ENCODE data around the gene RIPK4. TPM values are rescaled to one million over a fixed set of nuclear protein-coding genes. Genes with fewer than 3 reads are reported as not detected.
"Not testable (repeated sequence)": the region's sequence is repeated elsewhere in the genome, so short reads cannot be mapped to it uniquely, and the experiment has no call there.

The RIPK4 gene
- total RNA-seq, 4 donors from 2014 or later: 4.4 to 20.5 (median 10.6) TPM

- DNase-seq: no peak
- Histone ChIP-seq H3K4me3 (no peak overlapping the region), H3K36me3 (no peaks in the 10 kb centered on the region), H3K4me1 (no peaks in the 10 kb centered on the region), H3K27me3 (peaks cover 34% of the 10 kb centered on the region), H3K9me3 (no peaks in the 10 kb centered on the region), H3K27ac (no peak overlapping the region)
- TF ChIP-seq POLR2AphosphoS5 (IDR thresholded peaks at IDR 0.05) (no peak), EP300 (IDR thresholded peaks at IDR 0.05; ENCODE audit: low read depth) (no peak), CTCF (IDR thresholded peaks at IDR 0.05) (no peak), POLR2A (IDR thresholded peaks at IDR 0.05) (no peak)
- 49 to 63% methylated on average over 7 to 18 of the region's 19 CpGs for WGBS, 2 donors (ENCODE audit: low coverage in 1 of 2)
- in situ Hi-C loops (cut with MboI; ENCODE audit: low pct_ligation_motif_present in 1 of 4, low pct_unique_long_range_greater_than_20kb in 1 of 4, low sequenced_read_pairs in 3 of 4): no loop called here
- intact Hi-C loops (cut with DNase I; ENCODE audit: low total_unique reads): no loop called here
Measured at GRCh38 chr21:41726058-41726558, 40.7 kb downstream of the RIPK4 start.

- H3K4me3 ChIP-seq: no peak overlapping the region
- H3K4me1 ChIP-seq: no peaks in the 10 kb centered on the region
- WGBS, 2 donors (ENCODE audit: low coverage in 1 of 2): 43 to 46% methylated on average over 2 to 21 of the region's 33 CpGs
- intact Hi-C loops (cut with DNase I; ENCODE audit: low total_unique reads): no loop called here
- H3K27ac ChIP-seq: no peak overlapping the region
- DNase-seq: no peak
- H3K27me3 ChIP-seq: peaks cover 34% of the 10 kb centered on the region
- no peaks in the 10 kb centered on the region for H3K36me3 ChIP-seq
- in situ Hi-C loops (cut with MboI; ENCODE audit: low pct_ligation_motif_present in 1 of 4, low pct_unique_long_range_greater_than_20kb in 1 of 4, low sequenced_read_pairs in 3 of 4): no loop called here
- TF ChIP-seq POLR2A (IDR thresholded peaks at IDR 0.05) (no peak), EP300 (IDR thresholded peaks at IDR 0.05; ENCODE audit: low read depth) (no peak), POLR2AphosphoS5 (IDR thresholded peaks at IDR 0.05) (no peak), CTCF (IDR thresholded peaks at IDR 0.05) (no peak)
- H3K9me3 ChIP-seq: no peaks in the 10 kb centered on the region
Measured at GRCh38 chr21:41725421-41726031, 41.3 kb downstream of the RIPK4 start.

- WGBS, 2 donors (ENCODE audit: low coverage in 1 of 2): 84 to 89% methylated on average over 5 to 9 of the region's 9 CpGs
- in situ Hi-C loops (cut with MboI; ENCODE audit: low pct_ligation_motif_present in 1 of 4, low pct_unique_long_range_greater_than_20kb in 1 of 4, low sequenced_read_pairs in 3 of 4); H3K9me3 ChIP-seq; DNase-seq; H3K4me1 ChIP-seq; intact Hi-C loops (cut with DNase I; ENCODE audit: low total_unique reads); H3K27ac ChIP-seq; H3K36me3 ChIP-seq; H3K4me3 ChIP-seq: not testable (repeated sequence)
- H3K27me3 ChIP-seq: peaks cover 29% of the 10 kb centered on the region
Measured at GRCh38 chr21:41723835-41724234, 43.0 kb downstream of the RIPK4 start.

GRCh38 chr21:41722052-41723018 lies 44.5 kb downstream of the RIPK4 start:
- in situ Hi-C loops (cut with MboI; ENCODE audit: low pct_ligation_motif_present in 1 of 4, low pct_unique_long_range_greater_than_20kb in 1 of 4, low sequenced_read_pairs in 3 of 4): no loop called here
- peaks cover 18% of the 10 kb centered on the region for H3K27me3 ChIP-seq
- 75 to 84% methylated on average over 17 to 19 of the region's 20 CpGs for WGBS, 2 donors (ENCODE audit: low coverage in 1 of 2)
- no peaks in the 10 kb centered on the region for H3K9me3 ChIP-seq
- no peaks in the 10 kb centered on the region for H3K4me1 ChIP-seq
- no peaks in the 10 kb centered on the region for H3K36me3 ChIP-seq
- no peak for TF ChIP-seq POLR2A (IDR thresholded peaks at IDR 0.05)
- TF ChIP-seq POLR2AphosphoS5 (IDR thresholded peaks at IDR 0.05): no peak
- no peak for TF ChIP-seq CTCF (IDR thresholded peaks at IDR 0.05)
- TF ChIP-seq EP300 (IDR thresholded peaks at IDR 0.05; ENCODE audit: low read depth): no peak
- no peak overlapping the region for H3K4me3 ChIP-seq
- DNase-seq: no peak
- no peak overlapping the region for H3K27ac ChIP-seq
- intact Hi-C loops (cut with DNase I; ENCODE audit: low total_unique reads): no loop called here

Measured in transverse colon (tissue), 4 donors.